HUES48 (cell line): ENCODE results near the gene HCFC1.

ENCODE experiments used
- H3K27ac ChIP-seq: one replicate; pipeline ENCODE4 v1.7.0; 2013; ENCODE audit warnings: low read depth, low read length, inconsistent platforms
- H3K27me3 ChIP-seq: 2 replicates; pipeline ENCODE4 v1.6.1; 2013; ENCODE audit warnings: mild to moderate bottlenecking, low read length; ENCODE audit not compliant: control insufficient read depth, insufficient read depth
- H3K36me3 ChIP-seq: 2 replicates; pipeline ENCODE4 v1.6.1; 2013; ENCODE audit warnings: low read length; ENCODE audit not compliant: control insufficient read depth, insufficient read depth
- H3K4me1 ChIP-seq: 2 replicates; pipeline ENCODE4 v1.6.1; 2013; ENCODE audit warnings: mild to moderate bottlenecking, low read length; ENCODE audit not compliant: control insufficient read depth, insufficient read depth
- H3K4me3 ChIP-seq: 2 replicates; pipeline ENCODE4 v1.5.1; 2013; ENCODE audit warnings: mild to moderate bottlenecking, low read depth, low read length
- H3K9ac ChIP-seq: 2 replicates; pipeline ENCODE4 v1.6.1; 2013; ENCODE audit warnings: mild to moderate bottlenecking, low read depth, low read length, moderate library complexity
- H3K9me3 ChIP-seq: 2 replicates; pipeline ENCODE4 v1.6.1; 2013; ENCODE audit warnings: low read length; ENCODE audit not compliant: control insufficient read depth, insufficient read depth

HCFC1 gene

GRCh38 chrX:153972368-153973126 is 929 bp upstream of the HCFC1 start, which contains the start of gene TMEM187:
Gene TMEM187, plus strand, starts transcription at chrX:153972754. Its CDS starts 9,309 bp downstream, at chrX:153982063.
- no peaks in the 10 kb centered on the region for H3K9me3 ChIP-seq
- H3K4me1 ChIP-seq: peaks cover 16% of the 10 kb centered on the region
- no peaks in the 10 kb centered on the region for H3K27me3 ChIP-seq
- H3K4me3 ChIP-seq: peak within 1 kb of the TSS; percentile 83
- H3K36me3 ChIP-seq: no peaks in the 10 kb centered on the region; the same call in none of the 2 replicates
- peak within 1 kb of the TSS; percentile 100 for H3K27ac ChIP-seq
- H3K9ac ChIP-seq: peak within 1 kb of the TSS; percentile 99

GRCh38 chrX:153971124-153971449 is 531 bp downstream of the HCFC1 start:
- peak overlapping the region; percentile 83 for H3K4me3 ChIP-seq
- peaks cover 27% of the 10 kb centered on the region for H3K4me1 ChIP-seq
- H3K36me3 ChIP-seq: no peaks in the 10 kb centered on the region; the same call in none of the 2 replicates
- peak overlapping the region; percentile 99 for H3K9ac ChIP-seq
- H3K27ac ChIP-seq: peak overlapping the region; percentile 100
- no peaks in the 10 kb centered on the region for H3K27me3 ChIP-seq
- H3K9me3 ChIP-seq: no peaks in the 10 kb centered on the region

GRCh38 chrX:153970357-153971123 is 1.1 kb downstream of the HCFC1 start:
- Histone ChIP-seq H3K9me3 (no peaks in the 10 kb centered on the region), H3K27me3 (no peaks in the 10 kb centered on the region), H3K27ac (peak overlapping the region; percentile 100), H3K4me1 (peaks cover 27% of the 10 kb centered on the region), H3K4me3 (peak overlapping the region; percentile 83), H3K36me3 (no peaks in the 10 kb centered on the region; the same call in none of the 2 replicates), H3K9ac (peak overlapping the region; percentile 99)

- Histone ChIP-seq H3K27me3 (no peaks in the 10 kb centered on the region), H3K27ac (no peak overlapping the region), H3K4me1 (peaks cover 27% of the 10 kb centered on the region), H3K9ac (0 out of 2 replicates have a peak overlapping the region, but pooled peaks have one; percentile 11), H3K36me3 (peaks cover 2% of the 10 kb centered on the region), H3K9me3 (no peaks in the 10 kb centered on the region), H3K4me3 (peak overlapping the region; percentile 83)
Observed at GRCh38 chrX:153969904-153970356, 1.7 kb downstream of the HCFC1 start.

- Histone ChIP-seq H3K36me3 (peaks cover 8% of the 10 kb centered on the region), H3K27me3 (no peaks in the 10 kb centered on the region), H3K27ac (peak overlapping the region; percentile 27), H3K4me1 (peaks cover 27% of the 10 kb centered on the region), H3K4me3 (peak overlapping the region; percentile 83), H3K9me3 (no peaks in the 10 kb centered on the region), H3K9ac (0 out of 2 replicates have a peak overlapping the region, but pooled peaks have one; percentile 11)
Observed at GRCh38 chrX:153969125-153969903, 2.3 kb downstream of the HCFC1 start.

GRCh38 chrX:153968754-153969124 is 2.9 kb downstream of the HCFC1 start:
- H3K36me3 ChIP-seq: peaks cover 14% of the 10 kb centered on the region
- H3K27ac ChIP-seq: peak overlapping the region; percentile 27
- H3K9me3 ChIP-seq: no peaks in the 10 kb centered on the region
- no peak overlapping the region for H3K9ac ChIP-seq
- no peaks in the 10 kb centered on the region for H3K27me3 ChIP-seq
- H3K4me1 ChIP-seq: peaks cover 27% of the 10 kb centered on the region
- H3K4me3 ChIP-seq: peak overlapping the region; percentile 83

GRCh38 chrX:153968255-153968654 is 3.4 kb downstream of the HCFC1 start:
- peak overlapping the region; percentile 83 for H3K4me3 ChIP-seq
- peaks cover 27% of the 10 kb centered on the region for H3K4me1 ChIP-seq
- H3K27ac ChIP-seq: peak overlapping the region; percentile 66
- H3K9ac ChIP-seq: no peak overlapping the region
- peaks cover 18% of the 10 kb centered on the region for H3K36me3 ChIP-seq
- H3K27me3 ChIP-seq: no peaks in the 10 kb centered on the region
- no peaks in the 10 kb centered on the region for H3K9me3 ChIP-seq

GRCh38 chrX:153967536-153968224 is 3.9 kb downstream of the HCFC1 start:
- Histone ChIP-seq H3K36me3 (peaks cover 24% of the 10 kb centered on the region), H3K4me1 (peaks cover 27% of the 10 kb centered on the region), H3K27me3 (no peaks in the 10 kb centered on the region), H3K9ac (no peak overlapping the region), H3K9me3 (no peaks in the 10 kb centered on the region), H3K27ac (peak overlapping the region; percentile 66), H3K4me3 (peak overlapping the region; percentile 83)

GRCh38 chrX:153966841-153967535 is 4.6 kb downstream of the HCFC1 start:
- H3K27ac ChIP-seq: no peak overlapping the region
- no peaks in the 10 kb centered on the region for H3K27me3 ChIP-seq
- peaks cover 27% of the 10 kb centered on the region for H3K4me1 ChIP-seq
- H3K9ac ChIP-seq: no peak overlapping the region
- H3K36me3 ChIP-seq: peaks cover 31% of the 10 kb centered on the region
- no peak overlapping the region for H3K4me3 ChIP-seq
- no peaks in the 10 kb centered on the region for H3K9me3 ChIP-seq

- no peaks in the 10 kb centered on the region for H3K9me3 ChIP-seq
- peaks cover 38% of the 10 kb centered on the region for H3K36me3 ChIP-seq
- H3K4me3 ChIP-seq: no peak overlapping the region
- H3K4me1 ChIP-seq: peaks cover 27% of the 10 kb centered on the region
- no peaks in the 10 kb centered on the region for H3K27me3 ChIP-seq
- no peak overlapping the region for H3K9ac ChIP-seq
- no peak overlapping the region for H3K27ac ChIP-seq
Observed at GRCh38 chrX:153966283-153966688, 5.3 kb downstream of the HCFC1 start.
